Activated CD8-positive, alpha-beta T cell treated with anti-CD3 and anti-CD28 coated beads for 36 hours (primary cell): ENCODE measurements around the gene LIPT2. TPM values are rescaled to one million over a fixed set of nuclear protein-coding genes. Genes with fewer than 3 reads are reported as not detected.

Experiments used
- ATAC-seq: fragments of 200-7000 bp; cut with Tn5 transposase; one replicate; pipeline ENCODE4 v1.10.0; 2021; ENCODE audit warnings: mild to moderate bottlenecking, moderate library complexity
- CTCF ChIA-PET: fragments of 350-600 bp; sonication (Branson Sonifier 250); formaldehyde crosslinking; loops from one replicate; lab custom pipeline; 2021; ENCODE audit warnings: antibody characterized with exemption; lab: Charles Lee
- POLR2A ChIA-PET: fragments of 350-600 bp; sonication (Branson Sonifier 250); formaldehyde crosslinking; loops from one replicate; lab custom pipeline; 2021; ENCODE audit warnings: antibody characterized with exemption; lab: Charles Lee
- DNase-seq: peaks from one replicate; pipeline ENCODE4 v3.0.0-alpha.2; 2020
- H3K27ac Mint-ChIP-seq: one replicate; pipeline ENCODE4 v1.8.0; 2021; ENCODE audit warnings: mild to moderate bottlenecking, mixed read lengths
- H3K27me3 Mint-ChIP-seq: one replicate; pipeline ENCODE4 v1.8.0; 2021; ENCODE audit warnings: mixed read lengths
- H3K36me3 Mint-ChIP-seq: one replicate; pipeline ENCODE4 v1.8.0; 2021; ENCODE audit warnings: low read depth, mixed read lengths
- H3K4me1 Mint-ChIP-seq: one replicate; pipeline ENCODE4 v1.8.0; 2021; ENCODE audit warnings: low read depth, mixed read lengths
- H3K4me3 Mint-ChIP-seq: one replicate; pipeline ENCODE4 v1.8.0; 2021; ENCODE audit warnings: mild to moderate bottlenecking, moderate library complexity, mixed read lengths
- H3K9me3 Mint-ChIP-seq: one replicate; pipeline ENCODE4 v1.8.0; 2021; ENCODE audit warnings: mixed read lengths
- CTCF ChIP-seq: fragments of 200-600 bp; IDR thresholded peaks from one replicate; pipeline ENCODE4 v1.8.0; 2022; ENCODE audit warnings: antibody characterized with exemption, mild to moderate bottlenecking
- intact Hi-C: fragments of 100-400 bp; cut with micrococcal nuclease; formaldehyde crosslinking; loops from one replicate; pipeline ENCODE4 v1.10.0; 2022
- total RNA-seq, 2 experiments: library from RNA; stranded (reverse); gene quantifications; one replicate each; pipeline ENCODE4 v1.2.3, GENCODE V29; 2021

Gene LIPT2
- total RNA-seq, 2 experiments from 2014 or later = 5.9 to 6.8 TPM

DNA sequence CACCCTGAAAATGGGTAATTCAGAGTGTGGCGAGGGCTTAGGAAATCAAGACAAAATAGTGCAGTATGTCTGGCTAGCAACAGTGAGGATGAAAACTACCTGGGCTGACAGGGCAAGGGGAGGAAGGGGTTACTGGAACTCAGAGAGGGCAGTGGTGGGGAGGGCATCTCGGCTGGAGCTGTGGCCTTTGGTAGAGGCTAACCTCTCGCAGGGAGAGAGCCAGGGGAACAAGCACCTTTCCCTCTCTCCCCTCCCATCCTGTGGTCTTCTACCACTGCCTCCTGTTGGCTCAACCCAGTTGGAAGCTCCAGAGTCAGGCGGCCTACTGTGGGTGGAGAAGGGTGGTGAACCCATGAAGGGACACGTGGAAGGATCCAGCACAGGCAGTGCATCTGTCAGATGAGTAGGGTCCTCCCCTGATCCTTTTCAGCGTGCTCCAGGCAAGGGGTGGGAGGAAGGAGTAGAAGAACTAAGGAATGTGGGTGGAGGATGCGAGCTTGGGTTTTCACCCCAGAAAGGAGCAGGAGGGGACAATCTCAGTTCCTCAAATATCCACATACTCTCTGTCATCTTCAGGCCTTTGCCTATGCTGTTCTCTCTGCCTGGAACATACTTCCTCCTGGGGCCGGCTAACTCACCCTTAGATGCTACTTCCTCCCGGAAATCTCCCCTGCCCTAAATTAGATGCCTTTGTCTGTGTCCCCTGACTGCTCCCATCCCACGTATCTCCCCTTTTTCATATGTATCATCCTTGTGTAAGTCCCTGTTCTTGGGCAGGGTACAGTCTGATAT, 19.9 kb downstream of the LIPT2 start:
- no peak overlapping the region for H3K27ac Mint-ChIP-seq
- DNase-seq (no peak), ATAC-seq (no peak)
- CTCF ChIA-PET = interaction anchor here (1.1 kb wide), 1 partner anchor 16 kb away, joined by 4 read pairs; no protein-coding TSS in a partner anchor
- H3K4me3 Mint-ChIP-seq = no peak overlapping the region
- no peaks in the 10 kb centered on the region for H3K9me3 Mint-ChIP-seq
- peaks cover 8% of the 10 kb centered on the region for H3K4me1 Mint-ChIP-seq
- POLR2A ChIA-PET = no interaction called here
- peaks cover 6% of the 10 kb centered on the region for H3K27me3 Mint-ChIP-seq
- TF ChIP-seq CTCF = no peak
- intact Hi-C loops = no loop called here
- H3K36me3 Mint-ChIP-seq = no peaks in the 10 kb centered on the region

DNA sequence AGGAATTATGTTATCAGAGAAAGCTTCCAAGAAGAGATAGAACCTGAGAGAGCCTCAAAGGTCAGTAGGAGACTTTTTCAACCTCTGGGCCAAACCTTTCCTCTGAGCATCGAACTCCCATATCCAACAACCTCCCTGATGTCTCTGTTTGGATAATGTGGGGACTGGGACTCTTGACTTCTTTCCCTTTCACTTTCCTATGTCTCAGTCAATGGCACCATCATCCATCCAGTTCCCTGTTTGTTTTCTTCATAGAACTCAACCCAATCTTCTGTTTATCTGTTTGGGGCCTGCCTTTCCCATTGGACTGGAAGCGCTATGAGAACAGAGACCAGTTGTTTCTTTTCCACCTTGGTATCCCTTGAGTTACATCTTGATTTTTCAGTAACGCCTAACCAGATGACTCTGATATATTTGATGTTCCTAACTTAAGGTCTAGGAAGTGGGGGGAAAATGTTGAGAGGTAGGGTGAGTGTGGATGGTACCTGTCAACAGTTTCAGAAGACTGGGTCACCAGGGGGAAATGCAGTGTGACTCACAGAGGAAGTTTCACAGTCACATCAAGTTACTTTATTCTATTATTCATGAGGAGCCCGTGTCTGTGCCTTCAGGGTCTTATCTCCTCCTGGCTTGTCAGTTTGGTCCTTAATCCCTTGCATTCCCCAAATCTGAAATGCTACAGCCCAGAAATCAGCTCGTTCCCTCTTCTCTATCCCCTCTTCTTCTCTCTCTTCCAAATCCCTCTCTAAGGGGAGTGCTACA, 21.7 kb downstream of the LIPT2 start:
- CTCF ChIA-PET = interaction anchor here (1.5 kb wide), 1 partner anchor 19 kb away, joined by 5 read pairs; no protein-coding TSS in a partner anchor
- H3K36me3 Mint-ChIP-seq = no peaks in the 10 kb centered on the region
- DNase-seq (no peak), ATAC-seq (peak; percentile 58)
- no peak for TF ChIP-seq CTCF
- H3K27me3 Mint-ChIP-seq = peaks cover 15% of the 10 kb centered on the region
- no peak overlapping the region for H3K4me3 Mint-ChIP-seq
- intact Hi-C loops = no loop called here
- H3K9me3 Mint-ChIP-seq = no peaks in the 10 kb centered on the region
- H3K27ac Mint-ChIP-seq = no peak overlapping the region
- POLR2A ChIA-PET = no interaction called here
- peaks cover 10% of the 10 kb centered on the region for H3K4me1 Mint-ChIP-seq

- DNase-seq = no peak
- H3K27me3 Mint-ChIP-seq = peaks cover 21% of the 10 kb centered on the region
- peaks cover 10% of the 10 kb centered on the region for H3K4me1 Mint-ChIP-seq
- H3K9me3 Mint-ChIP-seq = no peaks in the 10 kb centered on the region
- ChIA-PET POLR2A (no interaction called here), CTCF (interaction anchor here (1.1 to 1.5 kb wide), 3 partner anchors 16 to 82 kb away, joined by 3 to 5 read pairs (median 3); no protein-coding TSS in a partner anchor)
- H3K36me3 Mint-ChIP-seq = no peaks in the 10 kb centered on the region
- intact Hi-C loops = no loop called here
- no peak overlapping the region for H3K27ac Mint-ChIP-seq
- H3K4me3 Mint-ChIP-seq = no peak overlapping the region
- TF ChIP-seq CTCF = no peak
- no peak for ATAC-seq
Observed at GRCh38 chr11:74471037-74471436, 22.5 kb downstream of the LIPT2 start.

GRCh38 chr11:74470526-74470925, 23.0 kb downstream of the LIPT2 start:
- ATAC-seq = no peak

More at GRCh38 chr11:74470526-74470925, 23.0 kb downstream of the LIPT2 start:
- intact Hi-C loops = no loop called here
- peaks cover 10% of the 10 kb centered on the region for H3K4me1 Mint-ChIP-seq
- H3K36me3 Mint-ChIP-seq = no peaks in the 10 kb centered on the region
- ChIA-PET CTCF (interaction anchor here (1.1 to 1.5 kb wide), 3 partner anchors 17 to 81 kb away, joined by 3 to 5 read pairs (median 3); no protein-coding TSS in a partner anchor), POLR2A (no interaction called here)
- H3K27ac Mint-ChIP-seq = no peak overlapping the region
- no peak for DNase-seq
- no peaks in the 10 kb centered on the region for H3K9me3 Mint-ChIP-seq
- H3K4me3 Mint-ChIP-seq = no peak overlapping the region
- TF ChIP-seq CTCF = no peak
- peaks cover 26% of the 10 kb centered on the region for H3K27me3 Mint-ChIP-seq
